OCI-LY1 (cell line): ENCODE results near the gene TLR9.

ENCODE experiments used
- H2AFZ ChIP-seq: fragments of 200-600 bp; sonication (generic), shearing (Covaris generic); 2 replicates; pipeline ENCODE4 v1.6.0; 2014; ENCODE audit warnings: antibody characterized with exemption, mild to moderate bottlenecking, low read length
- H3F3A ChIP-seq: fragments of 200-600 bp; sonication (generic), shearing (Covaris generic); 2 replicates; pipeline ENCODE4 v1.6.0; 2014; ENCODE audit warnings: mild to moderate bottlenecking, antibody characterized with exemption, low read length, moderate library complexity; ENCODE audit not compliant: insufficient read depth
- H3K27ac ChIP-seq: fragments of 200-600 bp; sonication (generic); 2 replicates; pipeline ENCODE4 v1.5.1; 2014; ENCODE audit warnings: low read length, mixed run types, mild to moderate bottlenecking, low read depth; ENCODE audit not compliant: poor library complexity, severe bottlenecking
- H3K27me3 ChIP-seq: fragments of 200-600 bp; sonication (generic); 2 replicates; pipeline ENCODE4 v1.6.0; 2014; ENCODE audit warnings: antibody characterized with exemption, mild to moderate bottlenecking, low read length, moderate library complexity; ENCODE audit not compliant: insufficient read depth
- H3K36me3 ChIP-seq: fragments of 200-600 bp; sonication (generic); 2 replicates; pipeline ENCODE4 v1.6.1; 2014; ENCODE audit warnings: mild to moderate bottlenecking, antibody characterized with exemption, low read length, moderate library complexity, mixed read lengths; ENCODE audit not compliant: insufficient read depth
- H3K4me1 ChIP-seq: fragments of 200-600 bp; sonication (generic); 2 replicates; pipeline ENCODE4 v1.5.1; 2014; ENCODE audit warnings: mild to moderate bottlenecking, low read length, moderate library complexity; ENCODE audit not compliant: insufficient read depth, severe bottlenecking
- H3K4me2 ChIP-seq: fragments of 200-600 bp; sonication (generic), shearing (Covaris generic); 2 replicates; pipeline ENCODE4 v1.6.1; 2014; ENCODE audit warnings: low read length
- H3K4me3 ChIP-seq: fragments of 200-600 bp; sonication (generic); 2 replicates; pipeline ENCODE4 v1.5.1; 2014; ENCODE audit warnings: low read length, low read depth, mild to moderate bottlenecking, mixed read lengths; ENCODE audit not compliant: poor library complexity, severe bottlenecking
- H3K79me2 ChIP-seq: fragments of 200-600 bp; shearing (Covaris generic); 2 replicates; pipeline ENCODE4 v1.6.1; 2016; ENCODE audit warnings: mixed run types, low read length, mixed read lengths; ENCODE audit not compliant: insufficient read depth
- H3K9ac ChIP-seq: fragments of 200-600 bp; sonication (generic), shearing (Covaris generic); 2 replicates; pipeline ENCODE4 v1.6.1; 2014; ENCODE audit warnings: mild to moderate bottlenecking, low read length, mixed read lengths
- H3K9me2 ChIP-seq: fragments of 200-600 bp; sonication (generic), shearing (Covaris generic); 2 replicates; pipeline ENCODE4 v1.6.1; 2014; ENCODE audit warnings: low read depth, mild to moderate bottlenecking, low read length, mixed read lengths
- H3K9me3 ChIP-seq: fragments of 200-600 bp; shearing (Covaris generic); 2 replicates; pipeline ENCODE4 v1.6.1; 2014; ENCODE audit warnings: low read length, mixed read lengths
- H4K20me1 ChIP-seq: fragments of 200-600 bp; sonication (generic), shearing (Covaris generic); 2 replicates; pipeline ENCODE4 v1.6.0; 2016; ENCODE audit warnings: mild to moderate bottlenecking, low read length; ENCODE audit not compliant: insufficient read depth
- CTCF ChIP-seq: fragments of 200-600 bp; sonication (generic), shearing (Covaris generic); IDR thresholded peaks from 2 replicates; pipeline ENCODE4 v1.5.1; 2017; ENCODE audit warnings: mild to moderate bottlenecking, antibody characterized with exemption, low read length, moderate library complexity, mixed read lengths
- EZH2 ChIP-seq: fragments of 200-600 bp; sonication (generic), shearing (Covaris generic); IDR thresholded peaks from 2 replicates; pipeline ENCODE4 v1.8.0; 2017; ENCODE audit warnings: borderline replicate concordance, mixed run types, mild to moderate bottlenecking, antibody characterized with exemption, low read length, moderate library complexity, mixed read lengths

The TLR9 gene

GRCh38 chr3:52210550-52211046, 14.8 kb downstream of the TLR9 start:
- Histone ChIP-seq H3K27ac (no peak overlapping the region), H3K9me3 (no peaks in the 10 kb centered on the region), H3F3A (no peaks in the 10 kb centered on the region), H3K79me2 (no peaks in the 10 kb centered on the region), H3K9ac (no peak overlapping the region), H3K27me3 (no peaks in the 10 kb centered on the region), H3K9me2 (no peaks in the 10 kb centered on the region), H4K20me1 (no peaks in the 10 kb centered on the region), H3K4me2 (no peak overlapping the region), H3K4me1 (no peaks in the 10 kb centered on the region), H3K36me3 (peaks cover 93% of the 10 kb centered on the region), H3K4me3 (no peak overlapping the region), H2AFZ (no peak overlapping the region)
- TF ChIP-seq CTCF = no peak
- TF ChIP-seq EZH2 = no peak

DNA sequence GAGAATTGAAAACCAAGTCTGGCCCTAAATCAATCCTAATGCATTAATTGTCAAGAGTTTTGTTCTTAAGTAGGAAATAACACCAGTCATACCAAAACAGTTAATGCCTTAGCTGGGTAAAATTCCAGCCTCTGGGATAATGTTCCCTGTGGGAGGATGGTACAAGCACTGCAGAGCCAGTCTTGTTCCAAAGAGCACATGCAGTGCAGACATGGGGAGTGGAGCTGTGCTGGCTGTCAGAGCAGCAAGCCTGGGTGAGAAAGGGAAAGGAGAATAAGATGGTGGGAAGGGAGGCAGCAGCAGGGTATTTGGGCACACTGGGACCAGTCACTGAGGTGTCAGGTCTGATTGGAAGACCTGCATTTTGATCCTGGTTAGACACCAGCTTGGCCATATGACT, 15.4 kb downstream of the TLR9 start:
- H3K36me3 ChIP-seq = peaks cover 95% of the 10 kb centered on the region
- no peak overlapping the region for H3K27ac ChIP-seq
- H4K20me1 ChIP-seq = no peaks in the 10 kb centered on the region

GRCh38 chr3:52208556-52208955, 16.9 kb downstream of the TLR9 start:
- H4K20me1 ChIP-seq = no peaks in the 10 kb centered on the region
- no peaks in the 10 kb centered on the region for H3K9me2 ChIP-seq
- no peak overlapping the region for H3K4me3 ChIP-seq
- no peak overlapping the region for H3K27ac ChIP-seq
- H3K9ac ChIP-seq = no peak overlapping the region
- H3F3A ChIP-seq = no peaks in the 10 kb centered on the region
- no peak overlapping the region for H2AFZ ChIP-seq
- H3K4me2 ChIP-seq = no peak overlapping the region
- H3K27me3 ChIP-seq = no peaks in the 10 kb centered on the region
- no peaks in the 10 kb centered on the region for H3K9me3 ChIP-seq
- H3K79me2 ChIP-seq = no peaks in the 10 kb centered on the region
- TF ChIP-seq EZH2 = no peak
- TF ChIP-seq CTCF = no peak
- peaks cover 96% of the 10 kb centered on the region for H3K36me3 ChIP-seq
- peaks cover 8% of the 10 kb centered on the region for H3K4me1 ChIP-seq

More for the DNA sequence above, 15.4 kb downstream of the TLR9 start:
- no peak overlapping the region for H3K4me2 ChIP-seq
- H3F3A ChIP-seq = no peaks in the 10 kb centered on the region
- no peak for TF ChIP-seq EZH2
- no peak for TF ChIP-seq CTCF
- no peaks in the 10 kb centered on the region for H3K79me2 ChIP-seq
- no peaks in the 10 kb centered on the region for H3K27me3 ChIP-seq
- H3K4me3 ChIP-seq = no peak overlapping the region
- H3K4me1 ChIP-seq = no peaks in the 10 kb centered on the region
- H3K9ac ChIP-seq = no peak overlapping the region
- H3K9me2 ChIP-seq = no peaks in the 10 kb centered on the region
- no peak overlapping the region for H2AFZ ChIP-seq
- no peaks in the 10 kb centered on the region for H3K9me3 ChIP-seq
